ENCODE data around the gene NRCAM.

The NRCAM gene

GRCh38 chr7:108236681-108237415, 219.4 kb downstream of the NRCAM start:
- DNase-seq: no peak

- peak in 1 of 3 donors; percentile 5 for DNase-seq
Observed at GRCh38 chr7:108235451-108236061, 220.7 kb downstream of the NRCAM start.

DNA sequence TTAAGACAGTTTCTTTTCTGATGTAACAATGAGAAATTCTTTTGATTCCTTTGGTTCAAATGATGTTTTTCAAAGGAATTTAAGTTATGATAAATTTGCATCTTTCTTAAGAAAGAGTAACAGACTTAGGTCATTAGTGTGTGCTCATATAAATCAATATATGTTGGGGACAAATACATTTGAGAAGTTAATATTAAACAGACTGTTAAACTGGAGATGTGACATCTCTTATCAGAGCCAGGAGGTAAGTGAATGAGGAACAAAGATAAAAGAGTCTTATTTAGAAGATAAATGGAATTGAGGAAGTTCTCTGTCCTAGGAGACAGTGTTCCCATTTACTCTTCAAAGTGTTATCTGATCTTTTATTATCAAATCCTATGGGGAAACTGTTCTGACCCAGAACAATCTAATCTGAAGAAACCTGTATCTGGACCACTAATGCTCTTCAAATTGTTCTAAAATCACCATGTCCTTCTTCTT, 221.2 kb downstream of the NRCAM start:
- DNase-seq: no peak

DNA sequence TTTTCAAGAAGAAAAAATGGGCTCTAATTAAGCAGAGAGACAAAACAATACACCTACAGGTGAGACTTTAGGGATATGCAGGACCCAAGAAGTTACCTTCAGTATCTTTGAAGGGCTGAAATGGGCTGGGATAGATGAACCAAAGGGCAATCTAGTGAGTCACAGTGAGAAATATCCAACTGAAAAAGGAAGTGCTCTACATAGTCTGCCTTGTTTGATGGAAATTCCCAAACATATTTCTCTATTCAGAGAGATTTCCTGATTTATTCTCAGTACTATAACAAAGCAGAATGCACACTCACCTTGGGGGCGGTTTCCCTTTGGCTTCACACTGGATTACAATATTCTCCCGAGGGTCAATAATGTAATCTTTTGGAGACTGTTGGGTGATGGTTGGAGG, 222.0 kb downstream of the NRCAM start:
- DNase-seq: peak; percentile 34 to 71 (median 59)

- DNase-seq: no peak
Observed at GRCh38 chr7:108232076-108232475, 224.2 kb downstream of the NRCAM start.

DNA sequence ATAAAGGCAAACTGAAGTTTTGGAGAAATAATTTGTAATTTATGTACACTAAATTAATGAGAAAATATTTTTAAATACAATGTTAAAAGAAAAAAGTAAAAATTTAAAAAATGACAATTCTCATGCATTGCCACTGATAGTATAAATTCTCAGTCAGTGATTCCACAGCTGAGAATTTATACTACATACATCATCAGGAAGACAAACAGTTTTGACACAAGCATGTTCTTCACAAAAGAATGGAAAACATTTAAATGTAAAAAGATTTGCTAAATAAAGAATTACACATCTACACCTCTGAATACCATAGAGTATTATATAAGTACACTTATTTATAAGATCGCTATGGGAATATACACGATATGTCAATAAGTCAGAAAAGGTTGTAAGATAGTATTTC, 225.0 kb downstream of the NRCAM start:
- no peak for DNase-seq

DNA sequence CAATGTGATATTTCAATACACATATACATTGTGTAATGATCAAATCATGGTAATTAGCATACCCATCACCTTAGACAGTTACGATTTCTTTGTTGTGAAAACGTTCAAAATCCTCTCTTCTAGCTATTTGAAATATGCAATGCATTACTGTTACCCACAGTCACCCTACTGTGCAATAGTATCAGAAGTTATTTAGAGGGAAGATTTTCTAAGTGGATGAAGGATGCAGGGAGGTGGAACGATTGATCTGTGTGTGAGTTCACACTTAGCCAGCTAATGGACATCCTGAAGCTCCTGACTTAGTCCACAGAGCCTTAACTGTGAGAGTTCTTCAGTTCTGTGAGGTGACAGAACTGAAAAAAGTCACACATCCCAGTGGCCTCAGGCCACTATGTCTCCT, 228.9 kb downstream of the NRCAM start:
- no peak for DNase-seq

GRCh38 chr7:108226816-108227299, 229.4 kb downstream of the NRCAM start:
- no peak for DNase-seq

- no peak for DNase-seq
Observed at GRCh38 chr7:108225531-108226181, 230.6 kb downstream of the NRCAM start.

- no peak for DNase-seq
Observed at GRCh38 chr7:108224387-108224786, 231.8 kb downstream of the NRCAM start.

DNA sequence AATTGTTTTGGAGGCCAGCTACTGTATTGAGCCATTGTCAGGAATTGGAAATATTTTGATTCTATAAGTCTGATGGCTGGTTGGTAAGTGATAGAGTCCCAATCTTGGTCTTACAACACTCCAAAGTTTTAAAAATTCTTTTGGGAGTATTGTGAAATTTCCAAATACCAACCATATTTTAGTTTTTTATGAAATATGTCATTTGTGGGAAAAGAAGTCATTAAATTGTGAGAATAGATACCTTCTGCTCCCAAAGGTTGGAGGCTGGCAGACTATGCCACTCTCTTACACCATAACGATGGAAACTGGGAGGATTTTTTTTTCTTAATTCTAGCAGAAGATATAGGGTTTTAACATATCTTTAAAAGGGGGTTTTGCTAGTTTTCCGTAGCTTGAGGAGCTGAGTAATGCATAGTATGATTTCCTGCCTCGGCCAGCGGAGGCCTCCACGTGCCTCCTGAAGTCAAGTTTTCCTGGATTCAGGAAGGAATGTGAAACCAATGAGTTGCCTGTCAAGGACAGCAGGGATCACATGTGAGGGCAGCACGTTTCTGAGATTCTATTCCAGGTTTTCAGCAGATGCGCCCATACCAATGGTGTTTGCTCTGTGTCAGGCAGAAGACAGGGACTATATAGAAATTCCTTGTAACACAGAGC, 233.9 kb downstream of the NRCAM start:
- no peak for DNase-seq

DNA sequence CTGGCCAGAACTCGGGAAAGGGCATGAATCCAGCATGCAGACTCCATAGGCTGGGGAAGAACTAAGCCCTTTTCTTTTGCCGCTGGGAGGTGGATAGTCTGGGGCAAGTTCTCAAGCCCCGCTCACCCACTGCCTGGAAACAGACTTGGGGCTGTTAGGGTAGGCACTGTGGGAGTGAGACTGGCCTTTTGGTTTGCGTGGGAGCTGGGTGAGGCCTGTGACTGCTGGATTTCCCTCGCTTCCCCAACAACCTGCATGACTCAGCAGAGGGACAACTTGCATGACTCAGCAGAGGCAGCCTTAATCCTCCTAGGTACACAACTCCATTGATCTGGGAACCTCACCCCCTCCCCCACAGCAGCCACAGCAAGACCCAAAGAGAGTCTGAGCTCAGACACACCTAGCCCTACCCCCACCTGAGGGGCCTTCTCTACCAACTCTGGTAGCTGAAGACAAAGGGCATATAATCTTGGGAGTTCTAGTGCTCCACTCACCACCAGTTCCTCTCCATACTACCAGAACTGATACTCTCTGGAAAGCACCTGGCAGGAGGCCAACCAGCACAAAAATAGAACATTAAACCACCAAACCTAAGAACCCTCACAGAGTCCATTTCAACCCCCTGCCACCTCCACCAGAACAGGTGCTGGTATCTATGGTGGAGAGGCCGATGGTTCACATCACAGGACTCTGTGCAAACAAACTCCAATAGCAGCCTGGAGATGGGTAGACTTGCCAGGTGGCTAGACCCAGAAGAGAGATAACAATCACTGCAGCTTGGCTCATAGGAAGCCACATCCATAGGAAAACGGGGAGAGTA, 244.6 kb downstream of the NRCAM start:
- peak; percentile 55 to 78 (median 71) for DNase-seq

- DNase-seq: no peak
Observed at GRCh38 chr7:108210796-108211195, 245.4 kb downstream of the NRCAM start.

DNA sequence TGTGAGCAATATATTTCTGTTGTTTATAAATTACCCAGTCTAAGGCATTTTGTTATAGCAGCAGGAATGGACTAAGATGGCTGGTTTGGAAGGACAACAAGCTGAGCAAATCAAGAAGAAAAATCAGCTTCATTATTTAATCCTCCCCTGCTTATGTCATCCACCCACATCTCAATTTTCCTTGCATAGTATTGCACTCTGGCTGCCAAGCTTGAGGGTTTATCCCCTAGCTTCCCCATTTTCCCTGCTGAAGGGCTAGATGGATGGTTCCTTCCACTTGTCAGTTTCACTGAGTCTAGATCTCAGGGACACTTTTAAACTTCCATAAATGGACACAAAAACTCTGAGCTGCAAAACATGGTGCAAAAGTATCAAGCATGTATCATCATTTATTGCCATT, 250.9 kb downstream of the NRCAM start:
- DNase-seq: peak; percentile 58 to 68 (median 62)

DNA sequence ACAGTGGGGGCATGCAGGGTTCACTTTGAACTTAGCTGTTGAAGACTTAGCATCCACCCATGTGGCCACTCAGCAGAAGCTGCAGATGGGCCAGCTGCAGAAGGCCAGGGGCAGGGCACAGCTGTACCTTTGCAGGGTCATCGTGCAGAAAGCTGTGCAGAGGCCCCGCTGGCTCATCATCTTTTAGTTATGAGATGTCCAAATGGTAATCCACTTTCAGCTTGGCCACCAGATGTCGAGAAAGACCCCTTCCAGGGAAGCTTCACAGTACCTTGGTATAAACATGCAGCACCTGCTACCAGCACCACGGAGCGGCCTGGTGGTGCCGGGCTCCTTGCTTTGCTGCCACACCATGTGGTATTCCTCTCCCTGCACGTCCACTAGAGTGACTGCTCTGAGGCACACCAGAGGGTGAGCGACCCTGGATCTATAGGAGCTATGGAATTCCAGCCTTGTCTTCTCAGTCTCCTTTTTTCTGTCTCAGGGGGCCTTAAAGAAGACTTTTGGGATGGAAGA, 251.9 kb downstream of the NRCAM start:
- no peak for DNase-seq

DNA sequence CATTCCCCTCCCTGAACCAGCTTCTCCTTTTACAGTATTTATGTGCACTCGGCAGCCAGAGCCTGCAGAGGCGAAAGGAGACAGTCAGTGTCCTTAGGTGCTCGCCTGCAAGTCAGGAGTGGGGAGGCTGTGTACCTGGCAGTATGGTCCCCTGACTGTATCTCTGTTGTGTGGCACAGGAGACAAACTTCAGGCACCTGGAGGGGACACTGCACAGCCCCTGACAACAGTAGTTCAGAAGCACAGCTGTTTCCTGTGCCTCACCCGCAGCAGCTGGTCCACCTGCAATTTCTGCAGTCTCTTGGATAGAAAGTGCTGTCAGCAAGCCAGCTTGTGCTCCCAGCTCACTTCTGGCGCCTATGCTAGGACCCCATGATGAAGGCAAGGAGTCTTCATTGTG, 252.7 kb downstream of the NRCAM start:
- DNase-seq: no peak

DNA sequence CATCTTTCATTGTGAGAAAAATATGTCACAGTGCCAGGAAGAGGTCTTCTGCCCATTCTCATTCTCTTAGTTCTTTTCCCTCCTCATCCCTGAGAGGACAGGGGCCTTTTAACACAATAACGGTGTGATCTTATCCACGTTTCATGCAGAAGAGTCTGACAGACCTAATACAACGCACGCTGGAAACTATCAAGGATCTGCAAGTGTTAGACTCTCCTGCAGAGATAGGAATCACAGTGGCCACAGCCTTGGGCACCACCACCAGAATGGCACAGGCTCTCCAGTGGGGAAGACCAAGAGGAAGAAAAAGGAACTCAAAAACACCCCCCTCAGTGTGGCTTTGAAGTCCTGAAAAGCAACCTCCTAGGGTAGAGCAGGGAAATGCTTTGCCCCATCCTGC, 253.5 kb downstream of the NRCAM start:
- DNase-seq: no peak

GRCh38 chr7:108201766-108202165, 254.5 kb downstream of the NRCAM start:
- no peak for DNase-seq

- DNase-seq: no peak
Observed at GRCh38 chr7:108200326-108200725, 255.9 kb downstream of the NRCAM start.

GRCh38 chr7:108197371-108198091, 258.7 kb downstream of the NRCAM start:
- DNase-seq: no peak

DNA sequence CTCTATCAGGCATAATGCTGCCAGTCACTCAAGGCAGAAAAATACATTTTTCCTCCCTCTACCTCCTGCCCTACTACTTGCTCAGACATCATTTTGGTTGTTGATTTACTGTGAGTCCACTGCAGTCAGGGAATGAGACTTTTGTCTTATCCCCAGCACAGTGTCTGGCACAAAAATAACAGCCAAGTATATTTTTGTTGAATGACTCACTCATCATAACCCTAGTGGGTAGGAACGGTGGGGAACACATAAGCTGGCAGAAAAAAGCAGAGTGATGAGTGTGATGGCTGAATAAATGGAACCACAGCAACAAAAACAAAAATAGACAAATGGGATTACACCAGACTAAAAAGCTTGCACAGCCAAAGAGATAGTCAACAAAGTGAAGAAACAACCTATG, 260.2 kb downstream of the NRCAM start:
- DNase-seq: no peak

Measured in suppressor macrophage treated with lipopolysaccharide for 1 hour (primary cell).